Parathyroid adenoma (tissue), 2 donors: ENCODE results near the gene RFC1.

Source experiments
- H2AFZ ChIP-seq: fragments of 300-600 bp; sonication (generic); one replicate; pipeline ENCODE4 v1.7.0; 2017; ENCODE audit warnings: antibody characterized with exemption, mild to moderate bottlenecking
- H3K27ac ChIP-seq: fragments of 300-600 bp; sonication (generic); one replicate; pipeline ENCODE4 v1.7.0; 2017
- H3K27me3 ChIP-seq: fragments of 300-600 bp; sonication (generic); one replicate; pipeline ENCODE4 v1.7.0; 2017; ENCODE audit warnings: low read length; ENCODE audit not compliant: control insufficient read depth, insufficient read depth
- H3K36me3 ChIP-seq: fragments of 300-600 bp; sonication (generic); one replicate; pipeline ENCODE4 v1.7.0; 2017; ENCODE audit warnings: low read length; ENCODE audit not compliant: control insufficient read depth, insufficient read depth
- H3K4me1 ChIP-seq: fragments of 300-600 bp; sonication (generic); one replicate; pipeline ENCODE4 v1.7.0; 2017; ENCODE audit warnings: control low read depth
- H3K4me2 ChIP-seq: fragments of 300-600 bp; sonication (generic); one replicate; pipeline ENCODE4 v1.7.0; 2017; ENCODE audit warnings: low read length
- H3K4me3 ChIP-seq: fragments of 300-600 bp; sonication (generic); one replicate; pipeline ENCODE4 v1.7.0; 2017; ENCODE audit warnings: low read depth, low read length
- H3K79me2 ChIP-seq: fragments of 300-600 bp; sonication (generic); one replicate; pipeline ENCODE4 v1.7.0; 2017; ENCODE audit warnings: control low read depth
- H3K9ac ChIP-seq: fragments of 300-600 bp; sonication (generic); one replicate; pipeline ENCODE4 v1.7.0; 2017; ENCODE audit warnings: mild to moderate bottlenecking
- H3K9me3 ChIP-seq: fragments of 300-600 bp; sonication (generic); one replicate; pipeline ENCODE4 v1.7.0; 2017; ENCODE audit warnings: low read length; ENCODE audit not compliant: control insufficient read depth
- CTCF ChIP-seq: fragments of 300-600 bp; sonication (generic); IDR thresholded peaks from one replicate; pipeline ENCODE4 v1.7.0; 2017; ENCODE audit warnings: antibody characterized with exemption, mild to moderate bottlenecking
- donor health status: primary hyperparathyroidism.

The RFC1 gene

GRCh38 chr4:39326468-39326977 is 39.6 kb downstream of the RFC1 start:
- TF ChIP-seq CTCF, result no peak
- Histone ChIP-seq H3K9me3 (no peaks in the 10 kb centered on the region), H3K4me2 (no peak overlapping the region), H3K79me2 (no peaks in the 10 kb centered on the region), H3K27ac (no peak overlapping the region), H3K36me3 (no peaks in the 10 kb centered on the region), H3K4me3 (no peak overlapping the region), H3K4me1 (no peaks in the 10 kb centered on the region), H2AFZ (no peak overlapping the region), H3K9ac (no peak overlapping the region), H3K27me3 (no peaks in the 10 kb centered on the region)

- Histone ChIP-seq H3K79me2 (no peaks in the 10 kb centered on the region), H3K4me3 (no peak overlapping the region), H2AFZ (no peak overlapping the region), H3K9ac (no peak overlapping the region), H3K27me3 (no peaks in the 10 kb centered on the region), H3K27ac (no peak overlapping the region), H3K4me2 (no peak overlapping the region), H3K4me1 (no peaks in the 10 kb centered on the region), H3K9me3 (no peaks in the 10 kb centered on the region), H3K36me3 (no peaks in the 10 kb centered on the region)
- TF ChIP-seq CTCF, result no peak
Measured at GRCh38 chr4:39324897-39325613, 41.1 kb downstream of the RFC1 start.

GRCh38 chr4:39324446-39324845 is 41.7 kb downstream of the RFC1 start:
- no peak overlapping the region for H3K9ac ChIP-seq
- no peak overlapping the region for H3K27ac ChIP-seq
- no peak for TF ChIP-seq CTCF
- H2AFZ ChIP-seq, result no peak overlapping the region
- no peak overlapping the region for H3K4me2 ChIP-seq
- no peaks in the 10 kb centered on the region for H3K9me3 ChIP-seq
- H3K79me2 ChIP-seq, result no peaks in the 10 kb centered on the region
- no peaks in the 10 kb centered on the region for H3K4me1 ChIP-seq
- H3K36me3 ChIP-seq, result no peaks in the 10 kb centered on the region
- H3K4me3 ChIP-seq, result no peak overlapping the region
- no peaks in the 10 kb centered on the region for H3K27me3 ChIP-seq

GRCh38 chr4:39323821-39324220 is 42.3 kb downstream of the RFC1 start:
- TF ChIP-seq CTCF, result no peak
- H3K27ac ChIP-seq, result no peak overlapping the region
- no peak overlapping the region for H3K4me3 ChIP-seq
- no peaks in the 10 kb centered on the region for H3K9me3 ChIP-seq
- no peaks in the 10 kb centered on the region for H3K79me2 ChIP-seq
- H3K4me2 ChIP-seq, result no peak overlapping the region
- no peaks in the 10 kb centered on the region for H3K27me3 ChIP-seq
- H3K4me1 ChIP-seq, result no peaks in the 10 kb centered on the region
- H3K36me3 ChIP-seq, result no peaks in the 10 kb centered on the region
- H2AFZ ChIP-seq, result no peak overlapping the region
- H3K9ac ChIP-seq, result no peak overlapping the region
